Loucy (cell line): ENCODE data around the gene ISM1.

Experiments
- EZH2phosphoT487 ChIP-seq: fragments of 200-600 bp; IDR thresholded peaks from 2 replicates; pipeline ENCODE4 v1.6.1; 2018; ENCODE audit warnings: antibody characterized with exemption, mild to moderate bottlenecking, moderate library complexity, borderline replicate concordance
- TF ChIP-seq, protein P1 (sequence below): fragments of 200-600 bp; sonication (generic); conservative IDR thresholded peaks from 2 replicates; pipeline ENCODE4 v1.5.1; 2014; ENCODE audit warnings: mild to moderate bottlenecking, antibody characterized with exemption, low read length

DNA sequence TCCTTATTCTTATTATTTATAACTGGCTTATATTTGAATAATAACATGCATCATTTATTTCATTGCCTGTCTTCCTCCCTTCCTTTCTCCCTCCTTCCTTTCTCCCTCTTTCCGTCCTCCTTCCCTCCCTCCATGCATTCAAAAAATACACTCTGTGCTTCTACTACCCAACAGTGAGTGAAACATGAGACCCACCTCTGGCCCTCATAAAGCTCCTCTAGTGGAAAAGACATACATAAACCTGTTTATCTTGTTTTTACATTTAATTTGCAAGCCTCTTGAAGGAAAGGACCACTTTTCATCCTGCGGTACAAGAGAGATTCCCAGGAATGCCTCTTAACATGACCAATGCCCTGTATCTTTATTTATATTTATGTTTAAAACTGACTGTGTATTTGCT, 21.8 kb upstream of the ISM1 start:
- TF ChIP-seq, protein P1, sequence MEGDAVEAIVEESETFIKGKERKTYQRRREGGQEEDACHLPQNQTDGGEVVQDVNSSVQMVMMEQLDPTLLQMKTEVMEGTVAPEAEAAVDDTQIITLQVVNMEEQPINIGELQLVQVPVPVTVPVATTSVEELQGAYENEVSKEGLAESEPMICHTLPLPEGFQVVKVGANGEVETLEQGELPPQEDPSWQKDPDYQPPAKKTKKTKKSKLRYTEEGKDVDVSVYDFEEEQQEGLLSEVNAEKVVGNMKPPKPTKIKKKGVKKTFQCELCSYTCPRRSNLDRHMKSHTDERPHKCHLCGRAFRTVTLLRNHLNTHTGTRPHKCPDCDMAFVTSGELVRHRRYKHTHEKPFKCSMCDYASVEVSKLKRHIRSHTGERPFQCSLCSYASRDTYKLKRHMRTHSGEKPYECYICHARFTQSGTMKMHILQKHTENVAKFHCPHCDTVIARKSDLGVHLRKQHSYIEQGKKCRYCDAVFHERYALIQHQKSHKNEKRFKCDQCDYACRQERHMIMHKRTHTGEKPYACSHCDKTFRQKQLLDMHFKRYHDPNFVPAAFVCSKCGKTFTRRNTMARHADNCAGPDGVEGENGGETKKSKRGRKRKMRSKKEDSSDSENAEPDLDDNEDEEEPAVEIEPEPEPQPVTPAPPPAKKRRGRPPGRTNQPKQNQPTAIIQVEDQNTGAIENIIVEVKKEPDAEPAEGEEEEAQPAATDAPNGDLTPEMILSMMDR: no peak
- no peak for TF ChIP-seq EZH2phosphoT487
